Measurements from ENCODE around the gene NR1H2. TPM values are rescaled to one million over a fixed set of nuclear protein-coding genes. Genes with fewer than 3 reads are reported as not detected.

NR1H2 gene
- total RNA-seq, 2 donors from 2014 or later: 97.0 to 121 TPM

- no peak for DNase-seq (ENCODE audit: low spot score)
- Histone ChIP-seq H3K27ac (no peak overlapping the region), H3K4me3 (no peak overlapping the region), H3K9me3 (no peaks in the 10 kb centered on the region), H3K4me1 (no peaks in the 10 kb centered on the region), H3K36me3 (no peaks in the 10 kb centered on the region), H3K27me3 (no peaks in the 10 kb centered on the region)
- no peak for TF ChIP-seq CTCF (IDR thresholded peaks at IDR 0.05)
Measured at GRCh38 chr19:50393589-50393988, 17.3 kb downstream of the NR1H2 start.

GRCh38 chr19:50394017-50394416, 17.8 kb downstream of the NR1H2 start:
- Histone ChIP-seq H3K36me3 (no peaks in the 10 kb centered on the region), H3K9me3 (no peaks in the 10 kb centered on the region), H3K27me3 (no peaks in the 10 kb centered on the region), H3K4me3 (no peak overlapping the region), H3K27ac (no peak overlapping the region), H3K4me1 (no peaks in the 10 kb centered on the region)
- no peak for TF ChIP-seq CTCF (IDR thresholded peaks at IDR 0.05)
- no peak for DNase-seq (ENCODE audit: low spot score)

GRCh38 chr19:50398675-50399367, 22.6 kb downstream of the NR1H2 start:
- no peaks in the 10 kb centered on the region for H3K9me3 ChIP-seq
- H3K27ac ChIP-seq: no peak overlapping the region
- H3K4me1 ChIP-seq: no peaks in the 10 kb centered on the region
- H3K27me3 ChIP-seq: no peaks in the 10 kb centered on the region
- TF ChIP-seq CTCF (IDR thresholded peaks at IDR 0.05): no peak
- DNase-seq (ENCODE audit: low spot score): no peak
- no peak overlapping the region for H3K4me3 ChIP-seq
- H3K36me3 ChIP-seq: peaks cover 8% of the 10 kb centered on the region

- Histone ChIP-seq H3K36me3 (peaks cover 8% of the 10 kb centered on the region), H3K27me3 (no peaks in the 10 kb centered on the region), H3K4me3 (no peak overlapping the region), H3K4me1 (no peaks in the 10 kb centered on the region), H3K27ac (no peak overlapping the region), H3K9me3 (no peaks in the 10 kb centered on the region)
- no peak for TF ChIP-seq CTCF (IDR thresholded peaks at IDR 0.05)
- DNase-seq (ENCODE audit: low spot score): no peak
Measured at GRCh38 chr19:50399368-50399745, 23.1 kb downstream of the NR1H2 start.

- H3K4me3 ChIP-seq: no peak overlapping the region
- H3K27me3 ChIP-seq: no peaks in the 10 kb centered on the region
- no peak for TF ChIP-seq CTCF (IDR thresholded peaks at IDR 0.05)
- no peak overlapping the region for H3K27ac ChIP-seq
- no peak for DNase-seq (ENCODE audit: low spot score)
- H3K4me1 ChIP-seq: no peaks in the 10 kb centered on the region
- no peaks in the 10 kb centered on the region for H3K9me3 ChIP-seq
- H3K36me3 ChIP-seq: peaks cover 8% of the 10 kb centered on the region
Measured at GRCh38 chr19:50401605-50402450, 25.6 kb downstream of the NR1H2 start.

Data from right atrium auricular region (tissue), 2 donors.